PC-3 (cell line): Measurements from ENCODE around the gene HERC5.

ENCODE experiments used
- CTCF ChIP-seq: fragments of 300-600 bp; sonication (generic); conservative IDR thresholded peaks from 2 replicates; pipeline ENCODE4 v1.5.1; 2017; ENCODE audit warnings: antibody characterized with exemption, low read depth, mild to moderate bottlenecking, low read length
- EZH2 ChIP-seq: fragments of 300-600 bp; sonication (generic); IDR thresholded peaks from one replicate; pipeline ENCODE4 v1.6.1; 2017; ENCODE audit warnings: antibody characterized with exemption, mild to moderate bottlenecking, low read length; ENCODE audit not compliant: unreplicated experiment
- EZH2phosphoT487 ChIP-seq: fragments of 300-600 bp; sonication (generic); IDR thresholded peaks from 2 replicates; pipeline ENCODE4 v1.6.1; 2018; ENCODE audit warnings: mild to moderate bottlenecking, antibody characterized with exemption, low read length, borderline replicate concordance

- TF ChIP-seq CTCF (peak; percentile 43; the same call in 1 of the 2 replicates), EZH2 (no peak), EZH2phosphoT487 (no peak)
Measured at GRCh38 chr4:88526221-88526815, 69.4 kb downstream of the HERC5 start.
